ENCODE data around the gene NFKBIZ. TPM values are rescaled to one million over a fixed set of nuclear protein-coding genes. Genes with fewer than 3 reads are reported as not detected.

The NFKBIZ gene
- polyA plus RNA-seq, 3 donors, result 6.2 to 18.6 (median 15.9) TPM

DNA sequence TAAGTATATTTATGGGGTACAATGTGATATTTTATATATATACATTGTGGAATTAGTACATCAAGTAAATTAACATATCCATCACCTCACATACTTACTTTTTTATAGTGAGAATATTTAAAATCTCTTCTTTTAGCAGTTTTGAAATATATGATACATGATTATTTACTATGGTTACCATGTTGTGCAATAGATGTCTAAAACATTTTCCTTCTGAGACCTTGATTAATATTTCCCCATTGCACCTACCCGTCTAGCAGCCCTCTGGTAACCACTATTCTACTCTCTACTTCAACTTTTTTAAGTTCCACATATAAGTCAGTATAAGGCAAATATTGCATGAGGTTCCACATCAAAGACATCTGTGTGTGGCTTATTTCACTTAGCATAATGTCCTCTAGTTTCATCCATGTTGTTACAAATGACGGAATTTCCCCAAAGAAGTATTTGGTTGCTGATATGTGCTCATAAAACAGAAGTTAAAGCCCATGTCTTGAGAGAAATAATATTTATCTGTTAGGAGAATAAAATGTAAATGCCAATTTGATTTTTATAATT, 29.6 kb upstream of the NFKBIZ start:
- DNase-seq (ENCODE audit: extremely low read depth in 1 of 11, low read depth in 9 of 11, low spot score in 4 of 11), result no peak

DNA sequence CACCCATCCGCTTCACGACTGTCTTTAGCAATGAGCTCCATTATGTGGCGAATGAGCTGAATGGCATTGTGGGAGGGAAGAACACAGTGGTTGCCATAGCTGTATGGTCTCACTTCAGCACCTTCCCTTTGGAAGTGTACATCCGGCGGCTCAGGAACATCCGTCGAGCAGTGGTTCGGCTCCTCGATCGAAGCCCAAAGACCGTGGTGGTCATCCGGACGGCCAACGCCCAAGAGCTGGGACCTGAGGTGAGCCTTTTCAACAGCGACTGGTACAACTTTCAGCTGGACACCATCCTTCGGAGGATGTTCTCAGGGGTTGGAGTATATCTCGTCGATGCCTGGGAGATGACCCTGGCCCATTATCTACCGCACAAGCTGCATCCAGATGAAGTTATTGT, 27.8 kb upstream of the NFKBIZ start:
- no peak for DNase-seq (ENCODE audit: extremely low read depth in 1 of 11, low read depth in 9 of 11, low spot score in 4 of 11)

DNA sequence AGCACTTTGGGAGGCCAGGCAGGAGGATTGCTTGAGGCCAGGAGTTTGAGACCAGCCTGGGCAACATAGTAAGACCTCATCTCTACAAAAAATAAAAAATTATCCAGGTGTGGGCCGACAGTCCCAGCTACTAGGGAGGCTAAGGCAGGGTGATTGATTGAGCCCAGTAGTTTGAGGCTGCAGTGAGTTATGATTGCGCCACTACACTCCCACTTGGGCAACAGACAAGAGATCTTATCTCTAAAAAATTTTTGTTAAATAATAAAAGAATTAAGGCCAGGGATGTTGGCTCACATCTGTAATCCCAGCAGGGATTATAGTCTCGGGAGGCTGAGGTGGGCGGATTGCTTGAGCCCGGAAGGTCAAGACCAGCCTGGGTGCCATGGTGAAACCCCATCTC, 25.8 kb upstream of the NFKBIZ start:
- DNase-seq (ENCODE audit: extremely low read depth in 1 of 11, low read depth in 9 of 11, low spot score in 4 of 11), result no peak

DNA sequence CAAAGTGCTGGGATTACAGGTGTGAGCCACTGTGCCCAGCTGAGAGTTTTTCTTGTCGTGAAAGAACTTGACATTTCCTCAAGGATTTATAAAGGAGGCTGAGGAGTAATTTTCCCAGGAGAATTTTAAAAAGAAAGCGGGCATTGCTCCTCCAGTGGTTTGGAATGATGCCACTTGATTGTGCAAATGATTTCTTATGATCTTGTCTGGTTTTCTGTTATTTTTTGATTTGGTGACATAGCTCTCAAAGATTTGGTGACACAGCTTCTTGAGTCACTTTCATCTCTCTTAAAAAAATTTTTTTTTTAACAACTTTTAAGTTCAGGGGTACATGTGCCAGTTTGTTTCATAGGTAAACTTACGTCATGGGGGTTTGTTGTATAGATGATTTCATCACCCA, 24.6 kb upstream of the NFKBIZ start:
- no peak for DNase-seq (ENCODE audit: extremely low read depth in 1 of 11, low read depth in 9 of 11, low spot score in 4 of 11)

DNA sequence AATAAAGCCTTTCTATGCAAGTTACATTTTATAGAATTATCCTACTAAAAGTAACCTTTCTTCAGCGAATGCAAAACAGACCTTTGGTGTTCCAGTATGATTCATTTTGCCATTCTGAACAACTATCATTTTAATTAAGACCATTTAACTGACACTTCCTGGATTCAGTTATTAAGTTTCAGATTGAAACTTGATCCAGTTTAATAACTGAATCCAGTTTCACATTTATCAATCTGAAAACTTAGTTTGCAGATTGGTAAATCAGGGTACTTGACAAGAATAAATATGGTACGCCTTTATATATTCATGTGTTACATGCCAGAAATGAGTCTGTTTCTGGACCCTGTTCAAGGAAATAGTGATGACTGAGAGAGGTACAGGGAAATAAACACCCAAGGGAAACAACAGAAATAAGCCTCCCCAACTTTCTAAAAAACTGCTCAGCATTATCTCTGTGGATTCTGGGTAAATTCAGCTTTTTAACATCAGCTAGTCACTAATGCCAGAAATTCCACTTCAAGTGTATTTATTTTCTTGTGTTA, 23.3 kb upstream of the NFKBIZ start:
- DNase-seq (ENCODE audit: extremely low read depth in 1 of 11, low read depth in 9 of 11, low spot score in 4 of 11), result no peak

DNA sequence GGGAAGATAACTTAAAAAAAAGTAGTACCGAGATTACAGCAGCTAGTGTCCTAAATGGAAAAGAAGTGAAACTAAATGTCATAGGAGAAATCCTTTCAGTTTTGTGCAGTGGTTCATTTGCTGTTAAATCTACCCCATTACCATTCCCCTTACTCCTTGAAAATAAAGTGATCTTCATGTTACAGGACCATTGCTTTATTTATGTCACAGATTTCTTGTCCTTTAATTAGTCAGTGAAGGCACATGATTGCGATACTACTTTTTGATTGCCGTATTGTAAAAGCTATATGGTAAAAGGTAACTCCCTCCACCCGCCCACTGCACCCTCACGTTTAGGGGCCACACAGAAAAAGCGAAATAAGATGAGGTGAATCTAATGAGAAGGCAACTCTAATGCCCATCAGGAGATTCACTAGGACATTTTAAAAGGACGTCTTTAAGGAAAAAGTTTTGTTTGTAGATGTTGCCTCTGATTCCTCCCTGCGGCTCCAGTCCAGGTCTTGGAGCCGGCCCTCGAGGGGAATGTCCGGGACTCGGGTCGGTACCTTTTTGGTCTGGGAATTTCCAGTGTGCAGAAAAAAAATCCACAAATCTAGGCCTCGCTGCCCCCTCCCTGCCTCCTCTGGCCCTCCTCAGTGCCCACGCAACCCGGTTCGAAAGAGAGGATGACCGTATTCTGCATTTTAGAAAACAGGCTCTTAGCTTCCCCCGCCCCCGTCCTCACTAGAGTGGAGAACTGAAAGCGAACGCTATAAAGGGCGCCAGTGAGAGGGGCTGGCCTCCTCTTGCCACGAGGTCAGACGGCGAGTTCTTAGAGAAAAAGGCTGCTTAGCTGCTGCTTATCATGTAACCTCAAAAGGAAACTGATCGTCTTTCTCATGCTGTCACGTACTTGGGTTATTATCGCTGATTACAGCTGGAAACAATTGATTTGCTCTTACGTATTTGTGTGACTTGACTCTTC, 21.8 kb upstream of the NFKBIZ start:
- peak in 4 of 11 donors; percentile 55 to 77 (median 72) for DNase-seq (ENCODE audit: extremely low read depth in 1 of 11, low read depth in 9 of 11, low spot score in 4 of 11)

DNA sequence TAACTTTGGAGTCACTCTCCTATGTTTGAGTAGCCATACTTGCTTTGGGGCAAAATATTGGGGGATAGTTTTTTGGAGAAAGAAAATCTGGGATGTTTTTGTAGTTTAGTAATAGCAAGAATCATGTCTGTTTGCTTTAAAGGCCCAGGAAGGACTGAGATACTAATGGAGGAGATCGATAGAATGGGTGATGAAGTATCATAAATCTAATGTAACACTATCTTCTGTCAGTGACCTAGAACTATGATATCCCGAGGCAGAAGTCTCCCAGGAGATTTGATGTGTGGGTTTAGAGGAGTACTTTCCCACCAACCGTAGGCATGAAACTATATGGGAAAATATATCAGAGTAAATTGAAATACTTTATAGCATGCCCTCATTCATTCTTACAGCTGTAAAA, 21.0 kb upstream of the NFKBIZ start:
- DNase-seq (ENCODE audit: extremely low read depth in 1 of 11, low read depth in 9 of 11, low spot score in 4 of 11), result no peak

DNA sequence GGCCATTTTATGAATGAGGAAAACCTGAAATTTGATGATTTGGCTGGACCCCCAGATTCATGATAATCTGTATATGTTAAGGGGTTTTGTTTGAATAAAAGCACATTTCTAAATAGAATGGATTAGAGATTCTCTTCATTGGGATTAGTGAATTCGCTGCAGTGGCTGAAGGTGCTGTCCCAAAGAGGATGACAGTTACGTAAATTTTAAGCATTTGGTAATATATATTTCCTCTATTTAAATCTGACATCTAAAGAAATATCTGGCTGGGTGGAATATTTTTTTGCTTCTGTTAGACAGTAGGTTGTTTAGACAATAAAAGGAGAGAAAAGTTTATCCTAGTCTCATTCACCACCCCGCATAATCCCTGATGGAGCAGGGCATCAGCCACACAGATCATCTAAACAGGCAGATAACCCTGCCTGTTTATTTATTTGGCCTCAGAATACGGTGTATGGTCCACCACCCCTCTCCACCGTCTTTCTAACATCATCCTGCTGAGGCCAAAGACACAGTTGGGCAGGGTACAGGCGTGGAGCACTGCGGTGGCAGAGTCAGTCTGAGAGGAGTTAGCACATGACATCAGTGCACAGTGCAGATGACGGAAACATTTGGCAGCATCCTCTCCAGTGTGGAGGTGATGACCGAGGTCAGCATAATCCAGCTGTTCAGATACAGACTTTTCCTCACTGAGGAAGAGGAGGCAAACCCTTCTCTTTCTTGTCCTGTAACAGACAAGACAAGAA, 20.4 kb upstream of the NFKBIZ start:
- no peak for DNase-seq (ENCODE audit: extremely low read depth in 1 of 11, low read depth in 9 of 11, low spot score in 4 of 11)

DNA sequence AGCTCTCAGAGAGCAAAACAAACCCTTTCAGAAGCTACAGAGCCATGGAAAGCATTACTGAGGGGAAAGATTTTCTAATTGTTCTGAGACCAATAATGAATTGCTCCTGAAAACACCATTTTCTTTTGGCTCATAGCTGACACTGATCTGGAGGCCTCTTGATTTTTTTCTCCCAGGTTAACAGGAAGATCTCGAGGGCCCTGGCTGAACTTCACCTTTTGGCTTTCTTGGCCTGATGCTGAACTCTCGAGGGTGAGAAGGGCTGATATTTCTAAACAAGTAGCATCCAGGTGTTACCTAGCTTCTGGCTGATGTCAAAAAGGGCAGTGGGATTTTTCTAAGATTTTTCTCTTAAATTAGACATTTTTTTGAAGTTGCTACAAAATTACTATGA, 19.9 kb upstream of the NFKBIZ start:
- no peak for DNase-seq (ENCODE audit: extremely low read depth in 1 of 11, low read depth in 9 of 11, low spot score in 4 of 11)

DNA sequence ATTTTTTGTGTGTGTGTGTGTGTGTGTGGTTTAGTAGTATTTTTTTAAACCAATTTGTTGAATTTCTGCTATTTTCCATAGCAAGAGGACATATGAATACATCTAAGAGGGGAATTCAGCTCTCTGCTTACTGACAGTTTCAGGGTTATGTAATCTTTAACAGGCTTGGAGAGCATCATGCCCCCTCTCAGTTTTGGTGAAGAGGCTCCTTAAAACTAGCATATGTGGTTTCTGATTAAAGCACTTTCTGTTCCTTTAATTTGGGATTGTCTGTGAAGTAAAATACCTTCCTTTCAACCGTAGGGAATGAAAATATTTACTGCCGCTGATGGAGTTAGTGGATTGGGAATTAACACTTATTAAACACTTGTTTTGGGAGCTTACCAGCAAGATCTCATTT, 19.4 kb upstream of the NFKBIZ start:
- DNase-seq (ENCODE audit: extremely low read depth in 1 of 11, low read depth in 9 of 11, low spot score in 4 of 11), result no peak

DNA sequence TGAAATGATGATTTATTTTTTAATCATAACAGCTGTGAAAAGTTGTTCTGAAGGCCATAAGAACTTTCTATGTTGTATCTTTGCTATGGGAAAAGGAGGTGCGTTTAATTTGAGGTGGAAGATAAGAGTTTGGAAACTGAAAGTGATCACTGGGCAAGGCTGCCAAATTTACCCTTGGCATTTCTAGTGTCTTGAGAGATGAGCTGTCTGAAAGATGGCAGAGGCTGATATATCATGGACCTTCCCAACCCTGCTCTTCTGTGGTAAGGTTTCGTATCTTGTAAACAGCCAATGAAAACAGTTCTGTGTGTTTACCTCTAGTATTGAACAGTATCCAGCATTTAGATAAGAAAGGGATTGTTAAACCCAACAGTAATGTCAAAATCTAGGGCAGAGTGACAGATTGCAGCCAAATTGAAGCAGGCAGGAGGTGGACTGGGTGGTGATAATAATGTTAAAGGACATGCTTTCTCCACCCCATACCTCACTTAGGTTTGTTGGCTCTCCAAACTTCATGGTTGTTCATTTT, 15.8 kb upstream of the NFKBIZ start:
- no peak for DNase-seq (ENCODE audit: extremely low read depth in 1 of 11, low read depth in 9 of 11, low spot score in 4 of 11)

DNA sequence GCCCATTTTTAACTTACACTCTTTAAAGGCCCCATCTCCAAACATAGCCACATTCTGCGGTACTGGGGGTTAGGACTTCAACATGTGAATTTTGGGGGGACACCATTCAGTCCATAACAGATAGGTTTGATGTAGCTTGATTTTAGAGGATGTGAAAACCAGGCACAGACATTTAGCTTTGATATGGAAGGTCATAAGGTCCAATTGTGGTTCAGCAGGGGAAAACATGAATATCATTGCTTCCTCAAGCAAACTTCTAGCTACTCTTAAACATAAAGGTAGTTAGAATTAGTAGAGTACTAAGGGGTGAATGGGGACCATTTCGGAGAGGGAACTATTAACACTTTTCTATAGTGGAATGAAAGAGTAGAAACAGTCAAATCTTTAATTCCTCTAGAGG, 13.6 kb upstream of the NFKBIZ start:
- no peak for DNase-seq (ENCODE audit: extremely low read depth in 1 of 11, low read depth in 9 of 11, low spot score in 4 of 11)

DNA sequence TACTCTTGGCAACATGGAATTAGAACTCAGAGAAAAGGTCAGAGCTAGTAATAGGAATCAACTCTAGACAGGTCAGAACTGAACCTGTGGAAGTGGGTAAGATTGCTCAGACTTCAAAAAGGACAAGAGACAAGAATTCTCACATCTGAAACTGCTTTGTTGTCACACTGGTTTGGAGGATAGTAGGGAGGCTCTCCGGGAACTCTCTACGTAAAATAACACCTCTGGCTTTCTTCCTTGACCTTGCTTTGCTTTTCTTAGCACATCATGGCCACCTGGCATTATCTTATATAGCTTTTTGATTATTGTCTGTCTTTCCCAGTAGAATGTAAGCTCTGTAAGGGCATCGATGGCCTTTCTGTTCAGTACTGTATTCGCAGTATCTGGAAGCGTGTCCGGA, 13.2 kb upstream of the NFKBIZ start:
- DNase-seq (ENCODE audit: extremely low read depth in 1 of 11, low read depth in 9 of 11, low spot score in 4 of 11), result no peak

DNA sequence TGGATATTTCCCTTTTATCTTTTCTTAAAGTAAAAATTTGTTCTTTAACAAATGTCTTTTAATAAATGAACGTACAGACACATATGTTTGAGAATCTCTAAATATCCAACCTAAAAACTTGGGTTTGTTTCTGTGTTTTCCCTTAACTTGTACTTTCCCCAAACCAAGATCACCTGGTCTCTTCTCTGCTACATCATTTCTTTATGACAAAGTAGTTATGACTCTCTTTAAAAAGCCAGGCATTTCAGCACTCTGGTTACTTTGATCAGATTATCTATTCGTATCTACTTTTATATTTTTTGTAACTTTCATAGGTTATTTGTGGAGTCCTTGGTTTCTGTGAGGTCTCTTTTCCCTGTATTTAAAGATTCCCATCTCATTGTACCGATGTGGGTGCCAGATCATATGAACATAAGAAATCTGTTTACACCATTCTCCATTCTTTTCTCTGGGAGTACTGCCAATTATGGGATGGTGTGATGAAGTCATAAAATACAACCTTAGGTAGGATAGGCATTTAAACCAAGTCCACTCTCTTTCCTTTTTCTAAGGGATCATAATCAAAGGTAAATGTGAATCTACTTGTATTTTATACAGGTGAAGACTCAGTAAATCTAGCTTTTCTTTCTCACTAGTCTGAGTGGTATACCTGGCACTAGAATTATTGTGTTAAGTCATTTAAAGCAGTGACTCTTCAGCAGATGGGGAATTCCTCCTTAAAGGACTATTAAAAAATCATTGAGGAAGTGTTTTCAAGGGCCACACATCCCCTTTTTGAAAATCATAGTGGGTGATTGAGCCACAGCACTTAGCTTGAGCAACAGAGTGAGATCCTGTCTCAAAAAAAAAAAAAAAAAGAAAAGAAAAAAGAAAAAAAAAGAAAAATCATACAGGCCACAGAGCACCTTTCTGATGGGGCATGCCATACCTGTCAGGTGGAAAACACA, 12.4 kb upstream of the NFKBIZ start:
- no peak for DNase-seq (ENCODE audit: extremely low read depth in 1 of 11, low read depth in 9 of 11, low spot score in 4 of 11)

DNA sequence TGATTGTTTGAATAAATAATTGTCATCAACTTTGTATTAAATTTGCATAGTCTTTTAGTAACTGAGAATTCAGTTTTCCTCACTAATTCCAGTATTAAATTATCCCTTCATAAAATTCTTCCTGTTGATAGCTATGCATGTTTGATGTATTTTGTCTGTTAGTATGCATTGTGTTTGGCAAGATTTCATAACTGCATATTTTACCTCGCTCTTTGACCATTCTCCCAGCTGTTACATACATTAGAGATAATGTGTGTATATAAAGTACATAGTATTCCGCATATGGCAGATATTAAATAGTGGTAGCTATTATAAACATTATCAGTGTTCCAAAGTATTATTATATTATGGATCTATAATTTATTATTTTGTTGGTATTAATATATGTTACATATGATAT, 10.6 kb upstream of the NFKBIZ start:
- no peak for DNase-seq (ENCODE audit: extremely low read depth in 1 of 11, low read depth in 9 of 11, low spot score in 4 of 11)

DNA sequence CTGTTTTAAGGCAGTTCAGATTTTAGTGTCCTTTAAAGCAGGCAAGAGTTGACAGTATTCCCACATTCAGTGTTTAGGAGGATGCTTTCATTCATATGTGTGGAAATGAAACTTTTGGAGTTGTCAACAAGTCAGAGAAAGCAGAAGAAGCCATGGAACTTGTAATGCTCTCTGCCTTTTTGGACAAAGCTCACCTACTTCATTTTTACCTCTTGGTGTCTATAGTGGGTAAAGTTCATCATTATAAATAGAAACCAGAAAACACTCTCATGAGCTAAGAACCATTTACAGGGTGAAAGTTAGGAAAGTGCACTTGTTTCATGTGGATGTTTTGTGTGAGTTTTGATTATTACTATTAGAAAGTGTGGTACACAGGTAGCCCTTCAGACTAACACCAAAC, 9.2 kb upstream of the NFKBIZ start:
- no peak for DNase-seq (ENCODE audit: extremely low read depth in 1 of 11, low read depth in 9 of 11, low spot score in 4 of 11)

DNA sequence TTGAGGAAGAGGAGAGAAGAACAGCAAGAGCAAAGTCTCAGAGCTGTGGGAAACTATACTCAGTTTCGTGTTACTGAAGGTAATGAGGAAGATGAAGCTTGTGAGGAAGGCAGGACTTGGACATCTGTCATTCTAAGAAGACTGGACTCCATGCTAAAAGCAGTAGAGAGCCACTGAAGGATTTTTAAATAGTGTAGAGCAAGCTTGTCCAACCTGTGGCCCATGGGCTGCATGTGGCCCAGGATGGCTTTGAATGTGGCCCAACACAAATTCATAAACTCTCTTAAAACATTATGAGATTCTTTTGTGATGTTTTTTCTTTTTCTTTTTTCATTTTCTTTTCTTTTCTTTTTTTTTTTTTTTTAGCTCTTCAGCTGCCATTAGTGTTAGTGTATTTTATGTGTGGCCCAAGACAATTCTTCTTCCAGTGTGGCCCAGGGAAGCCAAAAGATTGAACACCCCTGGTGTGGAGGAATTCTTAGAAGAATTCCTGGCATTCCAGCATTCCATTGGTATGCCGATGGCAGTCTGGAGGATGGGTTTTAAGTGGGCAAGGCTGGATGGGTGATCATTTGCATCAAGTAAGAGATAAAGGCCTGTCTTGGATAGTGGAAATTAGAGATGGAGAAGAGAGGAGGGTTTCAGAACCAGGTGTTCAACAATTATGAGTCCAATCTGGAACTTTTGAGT, 6.9 kb upstream of the NFKBIZ start:
- DNase-seq (ENCODE audit: extremely low read depth in 1 of 11, low read depth in 9 of 11, low spot score in 4 of 11), result no peak

DNA sequence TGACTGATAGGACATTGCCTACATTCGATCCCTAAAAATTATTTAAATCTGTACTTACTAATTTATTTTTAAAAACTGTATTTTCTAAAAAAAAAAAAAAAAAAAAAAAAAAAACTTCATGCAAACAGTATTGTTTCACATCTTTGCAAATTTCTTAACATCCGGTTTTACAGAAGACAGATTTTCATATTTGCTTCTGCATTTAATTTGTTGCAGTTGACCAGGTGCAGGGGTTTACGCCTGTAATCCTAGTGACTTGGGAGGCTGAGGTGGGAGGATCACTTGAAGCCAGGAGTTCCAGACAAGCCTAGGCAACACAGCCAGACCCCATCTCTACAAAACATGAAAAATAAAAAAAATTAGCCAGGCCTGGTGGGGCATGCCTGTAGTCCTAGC, 6.4 kb upstream of the NFKBIZ start:
- DNase-seq (ENCODE audit: extremely low read depth in 1 of 11, low read depth in 9 of 11, low spot score in 4 of 11), result no peak
